AG08395 (cell line): ENCODE measurements around the gene GPATCH1.
"Not testable (repeated sequence)": the region's sequence is repeated elsewhere in the genome, so short reads cannot be mapped to it uniquely, and the experiment has no call there.

Experiments used
- DNase-seq: peaks from one replicate; pipeline ENCODE4 v3.0.0; 2012; ENCODE audit warnings: mixed read lengths, low spot score

Gene GPATCH1, protein sequence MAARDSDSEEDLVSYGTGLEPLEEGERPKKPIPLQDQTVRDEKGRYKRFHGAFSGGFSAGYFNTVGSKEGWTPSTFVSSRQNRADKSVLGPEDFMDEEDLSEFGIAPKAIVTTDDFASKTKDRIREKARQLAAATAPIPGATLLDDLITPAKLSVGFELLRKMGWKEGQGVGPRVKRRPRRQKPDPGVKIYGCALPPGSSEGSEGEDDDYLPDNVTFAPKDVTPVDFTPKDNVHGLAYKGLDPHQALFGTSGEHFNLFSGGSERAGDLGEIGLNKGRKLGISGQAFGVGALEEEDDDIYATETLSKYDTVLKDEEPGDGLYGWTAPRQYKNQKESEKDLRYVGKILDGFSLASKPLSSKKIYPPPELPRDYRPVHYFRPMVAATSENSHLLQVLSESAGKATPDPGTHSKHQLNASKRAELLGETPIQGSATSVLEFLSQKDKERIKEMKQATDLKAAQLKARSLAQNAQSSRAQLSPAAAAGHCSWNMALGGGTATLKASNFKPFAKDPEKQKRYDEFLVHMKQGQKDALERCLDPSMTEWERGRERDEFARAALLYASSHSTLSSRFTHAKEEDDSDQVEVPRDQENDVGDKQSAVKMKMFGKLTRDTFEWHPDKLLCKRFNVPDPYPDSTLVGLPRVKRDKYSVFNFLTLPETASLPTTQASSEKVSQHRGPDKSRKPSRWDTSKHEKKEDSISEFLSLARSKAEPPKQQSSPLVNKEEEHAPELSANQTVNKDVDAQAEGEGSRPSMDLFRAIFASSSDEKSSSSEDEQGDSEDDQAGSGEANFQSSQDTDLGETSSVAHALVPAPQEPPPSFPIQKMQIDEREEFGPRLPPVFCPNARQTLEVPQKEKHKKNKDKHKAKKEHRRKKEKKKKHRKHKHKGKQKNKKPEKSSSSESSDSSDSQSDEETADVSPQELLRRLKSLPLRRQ

DNA sequence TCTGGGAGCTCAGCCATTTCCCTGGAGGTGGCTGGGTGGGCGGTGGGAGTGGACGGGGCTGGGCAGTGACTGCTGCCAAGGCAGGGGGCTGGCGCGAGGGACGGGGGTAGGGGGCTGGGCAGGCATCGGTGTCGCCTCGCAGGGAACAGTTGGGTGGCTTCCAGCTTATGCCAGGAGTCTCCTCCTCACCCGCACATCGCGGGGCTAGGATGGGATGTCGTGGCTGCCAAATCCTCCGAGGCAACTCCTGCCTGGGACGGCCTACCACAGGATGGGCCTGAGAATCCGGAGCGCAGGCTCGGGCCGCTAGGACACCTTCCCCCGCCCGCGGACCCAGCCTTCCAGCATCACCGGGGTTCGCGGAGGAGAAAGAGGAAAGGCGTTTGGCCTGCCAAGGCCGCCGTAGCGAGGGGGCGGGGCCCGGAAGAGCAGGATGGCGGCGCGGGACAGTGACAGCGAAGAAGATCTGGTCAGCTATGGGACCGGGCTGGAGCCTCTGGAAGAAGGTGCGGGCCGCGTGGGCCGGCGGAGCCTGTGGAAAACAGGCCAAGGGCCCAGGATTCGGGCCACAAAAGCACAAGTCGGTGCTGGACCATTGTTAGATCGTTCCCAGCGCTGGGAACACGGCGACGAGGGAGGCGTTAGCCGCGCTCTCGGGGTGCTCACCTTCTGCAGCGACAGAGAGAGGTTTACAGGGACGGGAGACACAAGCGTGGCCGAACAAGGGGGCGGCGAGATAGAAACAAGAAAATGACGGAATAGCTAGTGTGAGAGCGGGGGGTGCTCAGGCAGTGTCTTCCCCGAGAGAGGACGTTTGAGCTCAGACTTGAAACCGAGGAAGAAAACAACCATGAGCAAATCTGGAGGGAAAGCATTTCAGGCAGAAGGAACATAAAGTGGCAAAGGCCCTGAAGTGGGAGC, at the start of gene GPATCH1:
Gene GPATCH1 (plus strand): TSS at position 421 of the 921 bp plus-strand sequence. CDS start 13 bp downstream, at position 434.
- DNase-seq: peak; percentile 93

GRCh38 chr19:33032218-33032781, 48.7 kb upstream of the GPATCH1 start:
- no peak for DNase-seq

DNA sequence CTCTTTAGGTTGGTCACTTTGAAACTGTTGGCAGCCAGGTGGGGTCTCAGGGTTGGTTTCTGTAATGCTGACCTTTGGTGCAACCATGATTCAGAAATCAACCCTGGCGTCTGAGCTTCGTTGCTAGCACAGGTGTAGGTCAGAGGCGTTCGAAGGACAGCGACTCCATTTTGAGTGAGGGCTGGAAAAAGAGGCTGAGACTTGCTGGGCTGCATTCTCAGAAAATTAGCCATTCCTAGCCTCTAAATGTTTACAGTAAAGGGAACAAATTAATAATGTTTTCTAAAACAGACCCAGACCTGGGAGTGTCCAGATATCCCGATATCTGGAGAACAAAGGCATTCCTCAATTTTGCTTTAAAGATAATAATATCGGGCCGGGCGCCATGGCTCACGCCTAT, 45.5 kb upstream of the GPATCH1 start:
- no peak for DNase-seq

- DNase-seq: not testable (repeated sequence)
Measured at GRCh38 chr19:33036370-33037167, 44.4 kb upstream of the GPATCH1 start.

- DNase-seq: not testable (repeated sequence)
Measured at GRCh38 chr19:33037168-33038025, 43.6 kb upstream of the GPATCH1 start.

DNA sequence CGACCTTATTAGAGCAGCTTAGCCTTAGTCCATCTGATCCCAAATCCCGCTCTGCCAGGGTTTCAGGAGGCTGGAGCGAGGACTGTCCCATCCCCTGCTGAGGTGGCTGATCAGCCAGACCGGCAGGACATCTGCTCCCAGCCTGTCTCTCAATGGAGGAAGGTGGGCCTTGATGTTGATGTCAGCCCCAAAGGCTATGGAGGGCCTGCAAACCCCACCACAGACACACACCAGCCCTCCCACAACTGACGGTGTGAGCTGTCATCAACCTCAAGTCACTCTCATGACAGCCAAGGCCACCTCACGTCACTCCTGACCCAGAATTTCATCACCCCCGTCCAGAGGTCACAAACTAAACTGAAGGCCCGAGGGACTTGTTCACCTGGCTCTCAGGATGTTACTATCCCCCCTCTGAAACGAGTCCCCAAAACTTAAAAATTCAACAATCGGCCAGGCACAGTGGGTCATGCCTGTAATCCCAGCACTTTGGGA, 41.8 kb upstream of the GPATCH1 start:
- DNase-seq: no peak

DNA sequence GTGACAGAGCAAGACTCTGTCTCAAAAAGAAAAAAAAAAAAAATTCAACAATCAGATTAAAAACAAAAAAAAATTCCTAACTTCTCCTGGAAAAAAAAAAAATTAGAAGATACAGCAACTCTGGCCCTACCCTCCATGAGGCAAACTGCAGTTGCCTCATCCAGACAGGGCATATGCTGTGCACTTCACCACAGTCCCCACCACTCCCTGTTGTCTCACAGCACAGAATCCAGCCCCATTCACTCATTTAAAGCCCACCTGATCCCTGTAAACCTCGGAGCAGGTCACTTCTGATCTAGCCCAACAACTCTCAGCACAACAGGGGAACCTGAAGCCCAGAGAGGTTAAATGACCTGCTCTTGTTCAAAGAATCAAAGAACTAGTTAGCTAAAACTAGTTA, 41.2 kb upstream of the GPATCH1 start:
- DNase-seq: no peak

- DNase-seq: peak; percentile 40
Measured at GRCh38 chr19:33040994-33041827, 39.8 kb upstream of the GPATCH1 start.

DNA sequence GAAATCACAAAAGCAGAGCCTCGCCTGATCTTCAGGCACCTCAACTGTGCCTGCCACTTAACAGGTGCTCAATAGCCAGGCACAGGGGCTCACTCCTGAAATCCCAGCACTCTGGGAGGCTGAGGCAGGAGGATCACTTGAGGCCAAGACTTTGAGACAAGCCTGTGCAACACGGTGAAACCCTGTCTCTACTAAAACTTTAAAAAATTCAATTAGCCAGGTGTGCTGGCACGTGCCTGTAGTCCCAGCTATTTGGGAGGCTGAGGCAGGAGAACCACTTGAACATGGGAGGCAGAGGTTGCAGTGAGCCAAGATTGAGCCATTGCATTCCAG, 39.2 kb upstream of the GPATCH1 start:
- not testable (repeated sequence) for DNase-seq

- DNase-seq: no peak
Measured at GRCh38 chr19:33047422-33047821, 33.6 kb upstream of the GPATCH1 start.

DNA sequence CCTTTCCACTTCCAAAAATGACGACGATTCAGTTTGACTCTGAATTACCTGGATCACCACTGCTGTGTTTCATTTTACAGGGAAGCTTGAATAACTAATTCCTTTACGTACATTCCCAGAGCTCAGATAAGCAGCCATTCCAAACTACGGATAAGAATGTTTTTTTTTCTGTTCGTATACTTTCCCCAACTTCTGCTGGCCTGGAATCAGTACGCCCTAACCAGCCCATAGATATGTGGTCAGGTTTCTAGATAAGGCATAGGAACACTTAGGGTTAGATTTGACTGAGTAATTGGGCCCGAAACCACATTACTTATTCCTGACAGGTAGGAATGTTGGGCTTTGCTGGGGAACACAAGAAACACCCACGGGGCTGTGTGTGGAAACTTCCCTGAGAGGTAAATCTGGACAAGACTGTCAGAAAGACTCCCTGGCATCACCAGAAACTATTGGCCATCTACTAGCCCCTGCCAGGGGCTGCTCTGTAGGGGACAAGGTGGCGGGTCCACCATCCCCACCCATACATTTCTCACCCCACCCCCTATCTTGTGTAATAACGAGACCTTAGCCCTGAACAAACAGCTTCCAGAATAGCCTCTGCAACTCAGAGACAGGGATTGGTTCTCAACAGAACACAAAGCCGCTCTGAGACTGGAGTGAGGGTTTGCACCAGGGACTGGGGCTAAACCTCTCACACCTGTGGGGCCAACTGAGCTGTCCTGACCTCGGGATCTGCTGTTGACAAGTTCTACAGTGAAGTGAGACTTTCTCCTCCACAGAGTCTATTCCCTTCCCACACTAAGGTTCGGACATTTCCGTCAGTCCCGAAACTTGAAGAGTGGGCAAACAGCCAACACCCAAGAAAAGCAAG, 31.9 kb upstream of the GPATCH1 start:
- no peak for DNase-seq

DNA sequence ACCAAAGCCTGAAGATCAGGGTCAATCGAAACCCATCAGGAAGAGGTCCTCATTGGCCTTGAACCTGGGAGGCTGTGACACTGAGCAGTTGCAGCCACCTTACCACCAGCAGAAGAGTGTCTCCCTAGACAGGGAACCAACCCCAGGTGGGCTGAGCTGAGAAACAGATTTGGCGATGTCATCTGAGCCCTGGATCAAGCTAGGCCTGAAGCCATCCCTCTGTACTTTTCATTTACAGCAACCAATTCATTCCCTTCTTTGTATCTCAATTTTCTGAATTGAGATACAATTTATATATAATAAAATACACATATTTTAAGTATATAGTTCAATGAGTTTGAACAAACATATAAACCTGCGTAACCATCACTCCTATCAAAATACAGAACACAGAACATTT, 30.9 kb upstream of the GPATCH1 start:
- DNase-seq: no peak

GRCh38 chr19:33052352-33052972, 28.5 kb upstream of the GPATCH1 start:
- DNase-seq: peak; percentile 37

DNA sequence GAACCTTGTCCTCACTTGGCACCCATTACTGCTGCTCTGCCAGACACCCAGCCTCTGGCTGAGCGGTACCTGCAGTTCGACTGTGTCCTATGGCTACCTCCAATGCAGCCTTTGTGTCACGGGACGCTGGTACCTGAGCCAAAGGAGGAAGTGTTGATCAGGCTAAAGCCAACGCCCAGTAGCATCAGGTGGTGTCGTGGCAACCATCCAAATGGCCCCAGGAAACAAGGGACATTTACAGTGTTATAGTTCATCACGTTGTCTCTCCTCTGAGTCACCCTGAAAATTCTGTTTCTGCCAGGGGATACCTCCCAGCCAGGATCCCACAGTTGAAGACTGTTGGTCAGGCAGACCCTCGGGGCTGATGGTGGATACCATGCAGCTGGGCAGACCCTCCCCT, 26.4 kb upstream of the GPATCH1 start:
- DNase-seq: no peak

- peak; percentile 22 for DNase-seq
Measured at GRCh38 chr19:33055718-33056117, 25.3 kb upstream of the GPATCH1 start.

DNA sequence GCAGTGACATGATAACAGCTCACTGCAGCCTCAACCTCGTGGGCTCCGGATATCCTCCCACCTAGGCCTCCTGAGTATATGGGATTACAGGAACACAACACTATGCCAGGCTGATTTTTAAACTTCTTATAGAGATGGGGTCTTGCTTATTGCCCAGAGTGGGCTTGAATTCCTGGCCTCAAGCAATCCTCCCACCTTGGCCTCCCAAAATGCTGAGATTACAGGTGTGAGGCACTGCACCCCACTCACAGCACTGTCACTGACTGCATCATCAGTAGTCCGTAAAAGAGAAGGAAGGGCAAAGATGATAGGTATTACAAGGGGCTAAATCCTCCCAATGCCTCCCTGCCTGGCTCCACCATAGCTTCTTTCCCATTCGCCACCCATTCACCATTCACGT, 20.4 kb upstream of the GPATCH1 start:
- no peak for DNase-seq

GRCh38 chr19:33062902-33063301, 18.1 kb upstream of the GPATCH1 start:
- DNase-seq: no peak
